ENCODE measurements around the gene FGF14.

FGF14 gene

DNA sequence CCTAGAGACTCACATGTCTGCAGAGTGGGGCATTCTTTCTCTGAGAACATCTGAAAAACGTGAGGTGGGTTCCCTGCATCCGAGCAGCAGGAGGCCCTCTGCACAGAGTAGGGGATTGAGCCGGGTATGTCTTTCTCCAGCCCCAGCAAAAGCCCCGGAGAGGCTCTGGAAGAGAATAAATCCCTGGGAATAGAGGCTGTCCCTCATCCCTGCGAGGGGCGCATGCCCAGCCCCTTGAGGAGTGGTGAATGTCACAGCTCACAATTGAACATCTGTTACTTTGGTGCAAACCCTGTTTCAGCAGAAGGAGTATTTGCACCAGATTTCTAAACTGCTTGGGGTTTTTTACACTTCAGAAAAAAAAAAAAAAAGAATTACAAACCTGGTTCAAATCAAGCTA lies 164.6 kb downstream of the FGF14 start:
- DNase-seq, result no peak

DNA sequence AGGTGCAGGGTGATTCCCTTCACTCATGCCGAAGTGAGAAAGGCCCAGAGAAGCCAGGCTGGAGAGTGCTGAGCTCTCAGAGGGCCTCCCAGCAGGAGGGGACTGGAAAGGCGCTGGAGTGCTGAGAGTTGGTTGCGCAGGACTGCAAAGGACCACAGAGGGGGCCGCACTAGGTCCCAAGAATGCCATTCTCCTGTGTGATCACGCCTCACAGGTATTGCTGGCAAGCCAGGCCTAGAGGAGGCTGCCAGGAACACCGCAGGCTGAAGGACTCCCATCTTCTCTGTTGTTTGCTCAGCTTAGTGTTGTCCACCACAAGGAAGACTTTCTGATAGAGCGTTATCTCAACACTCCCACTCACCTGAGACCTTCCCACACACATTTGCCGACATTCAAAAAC lies 165.0 kb downstream of the FGF14 start:
- DNase-seq, result no peak

DNA sequence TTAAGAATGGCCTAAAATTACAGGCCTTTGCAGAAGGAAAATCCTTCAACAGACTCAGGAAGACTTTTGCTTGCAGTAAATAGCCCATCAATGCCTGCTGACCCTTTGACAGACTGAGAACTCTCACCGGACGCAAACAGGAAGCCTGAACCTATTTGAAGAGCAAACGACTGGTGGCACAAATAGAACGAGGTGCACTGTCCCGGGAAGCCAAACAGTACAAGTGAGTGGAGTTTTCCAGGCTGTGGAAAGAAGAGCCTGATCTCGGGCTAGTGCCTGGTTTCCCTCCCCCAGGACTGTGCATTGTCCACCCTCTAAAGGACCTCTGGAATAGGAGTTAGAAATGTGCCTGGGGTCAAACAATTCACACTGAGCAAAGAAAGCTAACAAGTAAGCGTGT lies 165.5 kb downstream of the FGF14 start:
- DNase-seq, result no peak

DNA sequence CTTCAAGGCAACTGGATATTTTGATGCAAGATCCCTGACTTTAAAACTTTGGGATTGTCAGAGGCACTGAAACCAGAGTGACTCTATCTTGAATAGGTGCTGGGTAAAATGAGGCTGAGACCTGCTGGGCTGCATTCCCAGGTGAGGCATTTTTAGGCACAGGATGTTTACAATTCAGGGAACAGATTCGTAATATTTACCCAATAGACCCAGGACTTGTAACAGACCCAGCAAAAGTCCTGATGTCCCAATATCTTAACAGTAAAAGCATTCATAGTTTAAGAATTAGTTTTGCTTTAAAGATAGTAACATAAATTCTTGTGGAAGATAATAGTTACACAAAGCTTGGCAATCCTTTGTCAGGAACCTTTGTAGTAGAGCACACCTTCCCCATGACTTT lies 166.2 kb downstream of the FGF14 start:
- no peak for DNase-seq

DNA sequence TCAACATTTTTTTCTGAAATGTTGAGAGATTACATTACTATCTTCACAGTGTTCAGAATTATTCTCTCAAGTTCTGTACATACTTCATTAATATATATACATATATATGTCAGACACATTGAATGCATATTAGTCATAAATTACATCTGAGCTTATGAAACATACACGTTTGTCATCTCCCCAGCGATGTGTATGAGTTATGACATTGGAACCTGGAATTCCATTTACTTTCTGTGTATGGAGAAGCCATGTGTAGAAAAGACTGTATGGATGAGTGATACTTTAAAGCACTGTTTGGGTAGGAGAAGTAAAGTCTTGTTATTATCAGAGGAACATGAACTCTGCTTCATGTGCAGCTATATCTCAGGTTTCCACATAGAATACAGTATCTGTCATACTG lies 167.2 kb downstream of the FGF14 start:
- no peak for DNase-seq

DNA sequence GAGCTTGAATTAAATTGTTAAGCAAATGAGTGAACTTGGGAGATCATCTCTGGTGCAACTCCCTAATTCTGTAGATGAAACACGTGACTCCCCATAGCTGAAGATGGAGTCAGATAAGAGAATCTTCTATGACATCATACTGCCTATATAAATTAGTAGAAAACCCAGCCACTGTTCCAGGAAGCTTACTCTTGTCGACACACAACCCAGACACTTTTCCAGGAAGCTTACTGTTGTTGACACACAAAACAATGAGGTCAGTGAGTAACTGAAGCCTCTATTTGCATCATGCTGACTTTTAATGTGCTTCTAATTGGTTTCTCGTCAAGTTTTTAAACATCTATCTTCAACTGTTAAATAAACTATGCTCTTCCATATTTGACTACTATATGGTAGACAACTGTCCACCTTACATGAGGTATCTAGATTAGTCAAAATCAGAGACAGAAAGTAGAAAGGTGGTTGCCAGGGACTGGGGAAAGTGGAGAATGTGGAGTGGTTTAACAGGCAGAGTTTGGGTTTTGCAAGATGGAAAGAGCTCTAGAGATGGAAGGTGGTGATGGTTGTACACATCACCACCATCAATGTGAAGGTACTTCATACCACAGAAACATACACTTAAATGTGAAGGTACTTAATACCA lies 168.2 kb downstream of the FGF14 start:
- no peak for DNase-seq

DNA sequence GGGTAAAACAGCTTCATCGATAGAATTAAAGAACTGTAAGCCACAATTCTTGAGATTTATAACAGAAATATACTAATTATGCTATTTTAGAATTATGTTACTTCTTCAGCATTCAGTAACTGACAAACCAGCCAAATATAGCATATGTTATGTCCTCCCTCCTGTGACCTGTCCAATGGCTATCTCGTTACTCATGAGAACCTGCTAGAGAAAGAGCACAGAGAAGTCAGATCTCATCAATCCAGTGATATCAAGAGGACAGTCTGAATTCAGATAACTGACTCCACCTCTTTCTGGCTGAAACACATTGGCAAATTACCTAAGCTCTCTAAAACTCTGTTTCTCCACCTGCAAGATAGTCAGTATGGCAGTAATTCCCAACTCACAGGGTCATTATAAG lies 170.4 kb downstream of the FGF14 start:
- no peak for DNase-seq

DNA sequence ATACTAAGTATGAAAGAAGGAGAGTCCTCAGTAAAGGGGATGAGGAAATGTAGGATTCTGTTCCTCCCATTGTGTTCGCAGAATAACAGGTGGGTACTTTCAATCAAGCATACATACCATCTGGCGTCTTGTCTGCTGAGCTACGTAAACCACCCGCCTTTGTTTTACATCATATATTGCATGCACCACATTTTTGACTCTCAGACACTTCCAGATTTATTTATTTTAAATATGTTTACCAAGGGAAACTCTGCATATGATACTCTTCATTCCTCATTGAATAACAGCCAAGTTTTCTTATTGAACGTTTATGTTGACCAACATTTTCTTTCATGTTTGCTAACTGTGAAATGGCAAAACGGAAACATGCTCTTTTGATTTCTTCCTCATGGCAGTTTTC lies 174.1 kb downstream of the FGF14 start:
- no peak for DNase-seq

DNA sequence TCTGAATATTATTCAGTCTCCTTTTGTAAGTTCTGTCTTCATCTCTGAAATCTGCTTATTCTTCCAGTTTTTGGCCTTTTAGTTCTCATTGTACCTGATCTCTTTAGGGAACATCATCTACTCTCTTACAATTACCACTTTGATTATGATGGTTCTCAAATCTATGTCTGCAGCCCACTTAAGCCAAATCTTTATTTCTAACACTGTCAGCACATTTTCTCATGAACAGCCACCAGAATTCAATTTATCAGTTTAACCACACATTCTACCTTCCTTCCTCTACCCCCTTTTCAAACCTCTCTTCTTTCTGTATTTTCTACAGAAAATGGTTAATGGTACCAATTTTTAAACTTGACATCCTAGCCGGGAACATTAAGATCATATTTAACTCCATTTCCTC lies 175.3 kb downstream of the FGF14 start:
- no peak for DNase-seq

DNA sequence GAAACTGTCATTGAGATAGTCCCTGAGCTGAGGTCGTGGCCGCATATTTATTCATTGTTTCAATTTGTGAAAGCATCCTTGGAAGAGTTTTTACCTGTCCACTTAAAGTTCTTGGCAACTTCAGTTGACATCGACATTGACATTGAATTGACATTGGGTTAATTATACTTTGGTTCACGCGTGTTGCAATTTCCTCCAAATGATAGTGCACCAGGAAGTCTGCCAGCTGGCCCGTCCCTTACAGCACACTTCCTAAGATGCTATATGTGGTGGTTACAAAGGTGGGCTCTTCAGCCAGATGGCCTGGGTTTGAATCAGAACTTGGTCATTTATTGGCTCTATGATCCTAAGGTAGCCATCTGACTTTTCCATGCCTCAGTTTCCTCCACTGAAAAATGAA lies 176.0 kb downstream of the FGF14 start:
- DNase-seq, result no peak

DNA sequence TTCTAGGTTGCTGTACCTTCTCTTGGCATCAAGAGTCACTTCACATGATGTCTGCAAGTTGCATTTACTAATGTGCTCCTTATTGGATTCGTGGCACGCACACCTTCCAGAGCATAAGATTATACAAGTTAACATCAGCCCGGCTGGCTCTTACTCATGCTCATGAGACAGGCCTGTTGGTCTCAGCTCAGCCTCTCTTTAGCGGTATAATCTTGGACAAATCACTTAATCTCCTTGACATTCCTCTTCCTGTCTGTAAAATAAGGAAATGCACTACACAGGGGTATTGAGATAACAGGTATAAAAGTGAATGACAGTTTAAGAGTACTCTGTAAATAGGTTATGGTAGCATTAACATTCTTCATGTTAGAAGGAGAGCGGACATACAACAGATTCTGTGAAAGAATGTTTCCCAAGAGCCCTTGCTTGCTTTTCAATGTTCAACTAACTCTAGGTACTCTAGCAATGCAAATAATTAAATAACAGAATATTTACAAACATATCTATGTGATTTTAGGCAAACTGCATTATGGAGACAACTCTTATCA lies 181.1 kb downstream of the FGF14 start:
- DNase-seq, result no peak

DNA sequence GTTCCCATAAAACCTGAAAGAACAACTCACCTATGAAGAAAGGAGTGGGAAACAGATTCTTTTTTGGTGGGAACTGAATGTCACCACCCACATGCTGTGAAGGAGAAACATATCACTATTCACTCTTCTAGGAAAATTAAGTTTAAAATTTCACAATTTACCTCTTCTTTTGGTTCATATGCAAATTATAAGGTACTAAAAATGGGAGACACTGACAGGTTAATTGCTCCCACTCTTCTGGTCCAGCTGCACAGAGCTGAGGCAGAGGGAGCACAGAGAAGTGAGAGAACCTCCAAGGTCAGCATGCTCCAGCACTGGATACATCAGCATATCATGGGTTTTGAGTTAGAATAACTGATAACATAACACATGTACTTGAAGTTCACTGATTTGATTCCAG lies 186.9 kb downstream of the FGF14 start:
- no peak for DNase-seq

DNA sequence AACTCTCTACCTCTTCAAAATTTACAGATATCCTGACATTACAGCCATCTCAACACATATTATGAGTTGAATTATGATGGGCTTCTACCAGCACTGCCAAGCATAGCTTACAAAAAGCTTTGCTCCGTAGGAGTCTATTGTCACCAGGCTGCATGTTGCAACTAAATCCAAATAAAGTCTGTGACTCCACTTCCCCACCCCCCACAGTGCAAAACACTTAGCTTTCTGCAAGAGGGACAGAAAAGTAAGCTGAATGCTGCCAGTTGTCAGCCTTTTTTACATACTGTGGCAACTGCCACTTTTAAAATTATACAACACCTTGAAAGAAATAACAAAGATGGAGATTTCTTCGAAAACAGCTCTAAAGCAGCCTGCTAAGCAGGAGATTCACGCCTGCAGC lies 189.1 kb downstream of the FGF14 start:
- no peak for DNase-seq

DNA sequence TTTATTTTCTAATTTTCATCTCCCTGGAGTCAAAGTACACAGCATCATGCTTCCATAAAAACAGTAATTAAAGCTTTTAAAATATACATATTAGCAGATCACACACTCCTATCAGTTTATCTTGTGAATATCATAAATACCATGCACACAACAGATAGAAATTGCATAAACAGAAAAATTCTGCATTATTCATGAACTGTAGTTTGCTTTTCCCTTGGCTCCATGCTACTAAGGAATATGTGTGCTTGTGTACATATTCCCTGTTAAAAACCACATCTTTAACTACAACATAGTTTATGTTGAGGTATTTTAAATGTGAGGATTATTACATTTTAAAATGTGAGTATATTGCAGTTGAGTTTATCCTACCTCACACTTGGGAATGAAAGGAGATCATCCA lies 193.5 kb downstream of the FGF14 start:
- no peak for DNase-seq

DNA sequence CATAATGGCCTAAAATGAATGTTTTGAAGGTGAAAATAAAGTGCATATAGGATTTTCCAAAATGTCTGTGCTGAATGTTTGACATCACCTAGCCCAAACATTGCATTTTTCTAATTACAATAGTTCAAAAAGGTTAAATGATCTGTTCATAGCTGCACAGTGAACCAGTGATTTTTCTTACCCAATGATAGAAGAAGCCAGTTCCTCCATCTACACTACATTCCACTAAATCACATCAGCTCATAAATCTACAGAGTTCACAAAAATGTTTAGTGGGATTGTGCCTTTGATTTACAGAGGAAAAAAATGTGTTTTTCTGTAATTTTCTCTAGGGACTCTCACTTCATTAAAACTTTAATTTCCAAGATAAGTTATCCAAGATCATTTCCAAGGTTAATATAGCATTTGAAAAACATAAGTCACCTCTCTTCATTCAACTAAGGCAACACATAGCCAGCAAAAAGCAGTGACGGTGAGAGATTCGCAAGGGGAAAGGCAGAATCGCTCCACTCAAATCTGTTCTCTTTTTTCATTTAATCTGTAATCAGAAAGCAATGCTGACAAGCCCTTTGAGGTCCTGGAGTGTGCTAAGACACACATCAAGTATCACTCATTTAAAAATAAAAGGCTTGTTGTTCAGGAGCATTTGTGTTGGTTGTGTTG lies 194.0 kb downstream of the FGF14 start:
- DNase-seq, result no peak

DNA sequence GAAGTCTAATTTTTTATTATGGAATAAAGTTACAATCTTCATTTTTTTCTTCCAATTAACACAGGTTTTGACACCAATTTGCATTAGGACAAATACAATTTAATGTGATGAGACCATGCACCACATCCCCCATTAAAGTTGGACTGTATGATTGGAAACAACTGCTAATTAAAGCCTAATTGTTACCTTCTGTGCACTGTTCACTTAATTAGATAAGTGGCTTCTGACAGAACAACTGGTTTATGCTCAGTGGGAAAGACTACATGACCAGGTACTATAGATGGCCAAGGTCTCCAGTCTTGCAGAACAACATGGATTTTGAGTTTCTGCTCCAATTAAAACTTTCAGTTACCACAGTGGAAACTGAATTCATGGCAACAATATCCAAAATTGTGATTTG lies 198.1 kb downstream of the FGF14 start:
- no peak for DNase-seq

DNA sequence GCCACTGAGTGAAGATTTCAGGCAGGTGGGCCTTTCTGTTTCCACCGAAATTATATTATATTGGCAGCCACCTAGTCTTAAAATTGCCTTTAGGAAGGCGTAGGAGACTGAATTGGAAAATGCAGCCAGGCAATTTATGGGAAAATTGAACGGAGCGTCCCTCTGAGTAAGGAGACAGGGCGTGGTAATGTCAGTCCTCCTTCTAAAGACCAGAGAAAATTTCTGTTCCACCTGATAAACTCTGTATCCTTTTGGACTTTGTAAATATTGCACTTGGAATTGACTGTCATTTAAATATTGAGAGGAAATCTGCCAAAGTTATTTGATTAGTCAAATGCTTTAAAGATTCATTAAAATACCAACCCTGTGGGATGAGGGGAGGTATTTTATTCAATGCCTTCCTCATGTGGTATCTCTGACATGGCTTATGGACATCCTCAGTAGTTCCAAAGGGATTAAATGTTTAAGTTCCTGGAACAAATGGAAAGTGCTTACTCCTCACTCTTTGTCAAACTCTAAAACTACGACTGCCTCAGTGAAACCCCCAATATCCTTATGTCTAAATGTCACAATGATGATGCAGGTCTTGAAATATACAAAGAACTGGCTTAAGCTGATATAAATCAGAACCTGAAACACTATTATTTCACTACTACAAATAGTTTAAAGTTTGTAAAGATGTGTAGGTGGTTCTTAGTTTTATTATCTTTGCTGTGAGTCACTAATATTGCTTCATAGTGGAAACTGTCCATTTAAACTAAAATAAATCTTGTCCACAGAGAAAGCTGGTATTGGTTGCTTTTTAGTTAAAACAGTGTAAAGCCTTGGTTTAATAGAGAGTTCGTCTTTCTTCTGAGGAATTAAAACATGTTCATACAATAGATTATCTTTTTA lies 203.2 kb downstream of the FGF14 start:
- no peak for DNase-seq

DNA sequence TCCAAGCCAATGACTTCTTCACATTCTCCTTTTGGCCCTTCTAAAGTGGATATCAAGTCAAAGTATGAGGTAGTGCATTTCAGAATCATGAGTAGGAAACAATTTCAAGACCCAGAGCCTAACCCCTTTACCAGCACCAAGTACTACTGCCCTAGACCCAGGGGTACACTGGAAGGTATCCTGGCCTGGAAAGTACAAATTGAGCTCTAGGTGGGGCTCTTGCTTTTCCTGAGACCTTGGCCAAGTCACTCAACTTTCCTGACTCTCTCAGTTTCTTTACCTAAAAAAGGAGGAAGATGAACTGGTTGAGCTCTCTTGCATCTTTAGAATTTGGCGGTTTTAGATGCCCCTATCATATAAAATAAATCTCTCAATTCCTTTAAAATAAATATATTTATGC lies 204.7 kb downstream of the FGF14 start:
- DNase-seq, result no peak

DNA sequence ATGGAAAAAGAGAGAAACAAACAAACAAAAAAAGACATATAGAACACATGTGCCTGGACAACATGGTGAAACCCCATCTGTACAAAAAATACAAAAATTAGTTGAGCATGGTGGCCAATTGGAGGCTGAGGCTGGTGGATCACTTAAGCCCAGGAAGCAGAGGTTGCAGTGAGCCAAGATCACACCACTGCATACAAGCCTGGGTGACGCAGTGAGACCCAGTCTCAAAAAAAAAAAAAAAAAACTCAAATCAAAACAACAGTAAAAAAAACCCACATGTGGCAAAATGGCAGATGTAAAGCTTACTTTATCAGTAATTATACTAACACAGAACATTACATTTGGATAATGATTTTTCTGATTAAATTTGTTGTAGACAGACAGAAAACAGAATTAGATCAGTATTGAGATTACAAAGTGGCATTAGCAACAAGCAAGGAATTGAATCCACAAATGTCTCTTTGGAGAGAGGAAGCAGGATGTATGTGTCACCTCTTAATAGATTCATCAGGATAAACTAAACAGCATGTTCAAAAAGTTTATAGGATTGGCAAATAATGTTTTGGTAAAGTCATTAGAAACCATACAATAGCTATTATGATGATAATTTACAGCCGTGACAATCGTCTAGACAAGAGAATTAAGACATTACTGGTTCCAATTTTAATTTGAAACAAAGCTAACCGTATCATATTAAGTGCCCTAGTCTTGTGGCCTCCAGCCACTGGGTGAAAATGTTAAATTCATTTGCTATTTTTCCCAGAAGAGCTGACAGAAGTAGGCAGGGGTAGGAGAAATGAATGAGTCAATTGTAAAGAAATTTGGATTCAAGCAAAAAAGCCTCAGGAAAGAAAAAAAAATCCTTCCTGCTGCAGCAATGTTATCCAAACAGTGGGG lies 206.0 kb downstream of the FGF14 start:
- no peak for DNase-seq

DNA sequence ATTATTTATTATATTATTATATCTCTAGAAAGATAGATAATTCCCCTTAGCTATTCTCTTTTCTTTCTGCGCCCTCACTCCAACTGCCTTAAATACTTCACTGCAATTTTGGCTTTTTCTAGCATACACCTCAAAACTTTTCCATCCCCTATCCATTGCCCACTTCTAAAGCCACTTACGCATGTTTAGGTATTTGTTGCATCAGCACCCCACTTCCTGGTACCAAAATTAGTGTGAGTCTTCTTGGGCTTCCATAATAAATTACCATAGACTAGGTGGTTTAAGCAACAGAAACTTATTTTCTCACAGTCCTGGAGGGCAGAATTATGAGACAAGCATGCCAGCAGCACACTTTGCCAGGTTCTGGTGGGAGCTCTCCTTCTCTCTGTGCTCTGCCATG lies 209.0 kb downstream of the FGF14 start:
- no peak for DNase-seq

DNA sequence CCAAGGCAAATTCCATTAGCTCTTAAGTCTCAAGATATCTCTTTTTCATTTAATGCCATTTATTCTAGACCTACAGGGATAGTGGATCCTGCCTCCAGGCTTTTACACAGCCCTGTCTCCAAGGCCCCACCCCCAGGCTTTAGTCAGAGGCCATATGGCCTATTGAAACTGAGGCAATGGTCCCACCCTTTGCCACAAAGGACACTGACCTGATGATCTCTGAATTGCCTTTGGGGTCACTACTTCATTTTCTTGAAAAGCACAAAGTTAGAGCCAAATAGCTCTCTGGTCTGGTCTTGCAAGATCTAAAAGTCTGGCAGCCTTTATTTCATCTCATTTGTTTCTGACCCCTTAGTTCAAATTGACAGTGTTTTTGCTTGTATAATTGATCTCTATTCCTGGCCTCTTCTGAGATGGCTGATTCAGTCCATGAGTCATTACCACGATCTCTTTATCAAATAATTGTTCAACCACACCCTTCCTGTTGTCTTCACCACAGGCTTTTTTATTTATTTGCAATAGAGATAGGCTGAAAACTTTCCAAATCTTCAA lies 209.8 kb downstream of the FGF14 start:
- no peak for DNase-seq

DNA sequence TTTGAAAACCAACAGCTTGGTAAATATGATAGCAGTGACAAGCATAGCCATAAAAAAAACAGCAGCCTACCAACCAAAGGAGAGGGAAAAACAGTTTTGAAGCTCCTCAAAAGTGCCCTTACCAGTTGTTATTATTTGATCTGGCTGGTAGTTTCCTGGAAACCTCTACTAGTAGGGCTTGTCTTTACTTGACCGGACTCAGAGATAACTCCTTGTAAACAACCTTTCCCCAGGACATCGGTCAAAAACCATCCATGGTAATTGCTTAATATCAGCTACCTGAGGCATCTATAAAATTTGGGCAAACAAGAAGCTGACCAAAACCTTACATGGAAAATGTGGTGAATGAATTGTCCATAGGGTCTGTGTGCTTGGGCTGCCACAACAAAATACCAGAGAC lies 210.9 kb downstream of the FGF14 start:
- no peak for DNase-seq

DNA sequence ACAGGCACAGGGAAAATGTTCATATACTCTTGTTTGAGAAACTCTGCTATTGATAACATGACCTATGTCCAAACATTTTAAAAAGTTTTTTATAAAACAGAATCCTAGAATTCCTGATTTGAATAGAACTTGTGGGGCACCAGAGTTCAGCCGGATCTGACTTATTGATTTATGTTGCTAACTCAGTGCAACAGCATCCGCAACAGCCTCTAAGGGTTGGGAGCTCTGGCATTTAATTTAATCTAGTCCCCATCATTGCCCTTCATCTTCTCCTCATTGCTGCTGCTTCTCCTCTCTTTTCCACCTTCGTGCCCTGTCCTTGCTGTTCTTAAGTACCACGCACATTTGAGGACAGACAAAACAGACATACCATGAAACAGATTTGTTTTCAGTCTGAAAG lies 214.5 kb downstream of the FGF14 start:
- no peak for DNase-seq
